Sigmoid colon (tissue), 4 donors: Measurements from ENCODE around the gene TPH2.

Experiments
- EP300 ChIP-seq, 4 donors: sonication (generic); formaldehyde crosslinking; IDR thresholded peaks; one replicate each; pipeline ENCODE4 v1.6.1; 2017; ENCODE audit warnings: antibody characterized with exemption in 4 of 4
- POLR2A ChIP-seq, 2 donors: fragments of 450-650 bp; IDR thresholded peaks; one replicate each; pipeline ENCODE4 v1.6.1; 2016; ENCODE audit warnings: antibody characterized with exemption in 2 of 2, mild to moderate bottlenecking in 2 of 2, moderate library complexity in 2 of 2
- POLR2AphosphoS5 ChIP-seq, 4 donors: sonication (generic); formaldehyde crosslinking; IDR thresholded peaks; one replicate each; pipeline ENCODE4 v1.6.1; 2017; ENCODE audit warnings: antibody characterized with exemption in 4 of 4
- TF ChIP-seq, protein P1 (sequence below), 4 experiments: fragments of 450-650 bp in 3 of 4; fragments of 200-600 bp in 1 of 4; IDR thresholded peaks; one replicate each; pipeline ENCODE4 v1.5.1; 2016 to 2019; ENCODE audit warnings: antibody characterized with exemption in 4 of 4, mild to moderate bottlenecking in 3 of 4, moderate library complexity in 2 of 4

DNA sequence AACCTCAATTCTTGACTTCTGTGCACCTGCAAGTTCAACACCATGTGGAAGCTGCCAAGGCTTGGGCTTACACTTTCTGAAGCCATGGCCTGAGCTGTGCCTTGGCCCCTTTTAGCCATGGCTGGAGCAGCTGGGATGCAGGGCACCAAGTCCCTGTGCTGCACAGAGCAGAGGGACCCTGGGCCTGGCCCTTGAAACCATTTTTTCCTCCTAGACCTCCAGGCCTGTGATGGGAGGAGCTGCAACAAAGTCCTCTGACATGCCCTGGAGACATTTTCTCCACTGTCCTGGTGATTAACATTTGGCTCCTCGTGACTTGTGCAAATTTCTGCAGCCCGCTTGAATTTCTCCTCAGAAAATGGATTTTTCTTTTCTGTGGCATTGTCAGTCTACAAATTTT lies 132.4 kb downstream of the TPH2 start:
- no peak for TF ChIP-seq POLR2AphosphoS5 (IDR thresholded peaks at IDR 0.05)
- TF ChIP-seq POLR2A (IDR thresholded peaks at IDR 0.05), result no peak
- TF ChIP-seq, protein P1, sequence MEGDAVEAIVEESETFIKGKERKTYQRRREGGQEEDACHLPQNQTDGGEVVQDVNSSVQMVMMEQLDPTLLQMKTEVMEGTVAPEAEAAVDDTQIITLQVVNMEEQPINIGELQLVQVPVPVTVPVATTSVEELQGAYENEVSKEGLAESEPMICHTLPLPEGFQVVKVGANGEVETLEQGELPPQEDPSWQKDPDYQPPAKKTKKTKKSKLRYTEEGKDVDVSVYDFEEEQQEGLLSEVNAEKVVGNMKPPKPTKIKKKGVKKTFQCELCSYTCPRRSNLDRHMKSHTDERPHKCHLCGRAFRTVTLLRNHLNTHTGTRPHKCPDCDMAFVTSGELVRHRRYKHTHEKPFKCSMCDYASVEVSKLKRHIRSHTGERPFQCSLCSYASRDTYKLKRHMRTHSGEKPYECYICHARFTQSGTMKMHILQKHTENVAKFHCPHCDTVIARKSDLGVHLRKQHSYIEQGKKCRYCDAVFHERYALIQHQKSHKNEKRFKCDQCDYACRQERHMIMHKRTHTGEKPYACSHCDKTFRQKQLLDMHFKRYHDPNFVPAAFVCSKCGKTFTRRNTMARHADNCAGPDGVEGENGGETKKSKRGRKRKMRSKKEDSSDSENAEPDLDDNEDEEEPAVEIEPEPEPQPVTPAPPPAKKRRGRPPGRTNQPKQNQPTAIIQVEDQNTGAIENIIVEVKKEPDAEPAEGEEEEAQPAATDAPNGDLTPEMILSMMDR (IDR thresholded peaks at IDR 0.05), result no peak
- TF ChIP-seq EP300 (IDR thresholded peaks at IDR 0.05), result no peak
